ENCODE results near the gene PARP8. TPM values are rescaled to one million over a fixed set of nuclear protein-coding genes. Genes with fewer than 3 reads are reported as not detected.

PARP8 gene, protein sequence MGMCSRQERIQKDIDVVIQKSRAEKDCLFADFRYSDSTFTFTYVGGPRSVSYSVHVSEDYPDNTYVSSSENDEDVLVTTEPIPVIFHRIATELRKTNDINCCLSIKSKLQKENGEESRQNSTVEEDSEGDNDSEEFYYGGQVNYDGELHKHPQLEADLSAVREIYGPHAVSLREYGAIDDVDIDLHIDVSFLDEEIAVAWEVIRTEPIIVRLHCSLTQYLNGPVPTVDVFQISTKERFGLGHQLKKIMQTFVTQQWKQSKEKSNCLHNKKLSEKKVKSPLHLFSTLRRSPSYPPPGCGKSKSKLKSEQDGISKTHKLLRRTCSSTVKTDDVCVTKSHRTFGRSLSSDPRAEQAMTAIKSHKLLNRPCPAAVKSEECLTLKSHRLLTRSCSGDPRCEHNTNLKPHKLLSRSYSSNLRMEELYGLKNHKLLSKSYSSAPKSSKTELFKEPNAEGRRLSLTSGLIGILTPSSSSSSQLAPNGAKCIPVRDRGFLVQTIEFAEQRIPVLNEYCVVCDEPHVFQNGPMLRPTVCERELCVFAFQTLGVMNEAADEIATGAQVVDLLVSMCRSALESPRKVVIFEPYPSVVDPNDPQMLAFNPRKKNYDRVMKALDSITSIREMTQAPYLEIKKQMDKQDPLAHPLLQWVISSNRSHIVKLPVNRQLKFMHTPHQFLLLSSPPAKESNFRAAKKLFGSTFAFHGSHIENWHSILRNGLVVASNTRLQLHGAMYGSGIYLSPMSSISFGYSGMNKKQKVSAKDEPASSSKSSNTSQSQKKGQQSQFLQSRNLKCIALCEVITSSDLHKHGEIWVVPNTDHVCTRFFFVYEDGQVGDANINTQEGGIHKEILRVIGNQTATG
- 21.5 and 31.8 TPM in 2 replicates for total RNA-seq

DNA sequence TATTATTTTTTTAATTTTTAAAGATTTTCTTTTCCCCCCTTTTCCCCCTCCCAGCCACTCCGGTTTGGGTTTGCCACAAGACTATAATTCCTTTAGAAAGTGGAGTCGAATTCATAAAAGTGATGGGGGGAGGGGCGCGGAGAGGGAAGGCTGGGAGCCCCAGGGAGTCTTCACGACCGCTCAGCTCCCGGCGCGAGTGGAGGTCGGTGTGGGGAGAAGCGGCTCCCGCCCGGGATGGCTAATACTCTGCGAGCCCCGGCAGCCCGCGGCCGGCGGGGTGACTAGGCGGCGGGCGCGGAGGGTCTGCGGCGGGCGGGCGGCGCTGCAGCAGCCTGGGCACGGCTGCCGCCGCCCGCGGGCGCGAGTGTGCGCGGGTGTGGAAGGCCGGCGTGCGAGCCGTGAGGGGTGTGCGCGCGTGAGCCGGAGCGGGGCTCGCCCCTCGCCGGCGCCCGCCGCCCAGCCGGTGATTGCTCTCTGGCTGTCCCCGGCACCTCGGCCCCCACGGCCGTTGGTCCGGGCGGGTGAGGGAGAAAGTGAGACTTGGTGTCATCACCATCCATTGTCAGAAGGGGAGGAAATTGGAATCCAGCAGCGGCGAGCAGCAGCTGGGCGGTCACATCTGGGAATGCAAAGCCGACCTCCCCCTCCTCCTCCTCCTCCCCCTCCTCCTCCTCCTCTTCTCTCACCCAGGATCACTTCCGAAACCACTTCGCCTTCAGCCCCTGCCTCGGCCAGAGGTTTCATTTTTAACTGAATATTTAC, at the start of gene PARP8:
PARP8 (plus strand) TSS at position 377 of the 762 bp plus-strand sequence. CDS start 459 bp downstream, outside the sequence.

Other genes with a start within 250 kb of the PARP8 start
- gene EMB, start 225.3 kb upstream of the PARP8 start, total RNA-seq, result 2.4 and 5.5 TPM in 2 replicates